ENCODE data around the gene CLEC16A.
"Not testable (repeated sequence)": the region's sequence is repeated elsewhere in the genome, so short reads cannot be mapped to it uniquely, and the experiment has no call there.

CLEC16A gene

GRCh38 chr16:11101695-11102522, 157.5 kb downstream of the CLEC16A start:
- DNase-seq (ENCODE audit: low spot score) = no peak

GRCh38 chr16:11102523-11102898, 158.1 kb downstream of the CLEC16A start:
- no peak for DNase-seq (ENCODE audit: low spot score)

GRCh38 chr16:11103301-11103700, 158.9 kb downstream of the CLEC16A start:
- not testable (repeated sequence) for DNase-seq (ENCODE audit: low spot score)

- no peak for DNase-seq (ENCODE audit: low spot score)
Measured at GRCh38 chr16:11104168-11105037, 160.0 kb downstream of the CLEC16A start.

- peak; percentile 74 for DNase-seq (ENCODE audit: low spot score)
Measured at GRCh38 chr16:11105038-11105903, 160.9 kb downstream of the CLEC16A start.

GRCh38 chr16:11106726-11107125, 162.4 kb downstream of the CLEC16A start:
- no peak for DNase-seq (ENCODE audit: low spot score)

GRCh38 chr16:11107780-11108465, 163.6 kb downstream of the CLEC16A start:
- DNase-seq (ENCODE audit: low spot score) = no peak

- DNase-seq (ENCODE audit: low spot score) = no peak
Measured at GRCh38 chr16:11108466-11108805, 164.1 kb downstream of the CLEC16A start.

- DNase-seq (ENCODE audit: low spot score) = no peak
Measured at GRCh38 chr16:11109566-11109965, 165.2 kb downstream of the CLEC16A start.

GRCh38 chr16:11111150-11111549, 166.8 kb downstream of the CLEC16A start:
- DNase-seq (ENCODE audit: low spot score) = no peak

- DNase-seq (ENCODE audit: low spot score) = no peak
Measured at GRCh38 chr16:11111856-11112634, 167.7 kb downstream of the CLEC16A start.

GRCh38 chr16:11112723-11113348, 168.5 kb downstream of the CLEC16A start:
- no peak for DNase-seq (ENCODE audit: low spot score)

- peak; percentile 34 for DNase-seq (ENCODE audit: low spot score)
Measured at GRCh38 chr16:11114366-11115164, 170.2 kb downstream of the CLEC16A start.

- no peak for DNase-seq (ENCODE audit: low spot score)
Measured at GRCh38 chr16:11117576-11118211, 173.3 kb downstream of the CLEC16A start.

- DNase-seq (ENCODE audit: low spot score) = no peak
Measured at GRCh38 chr16:11118479-11118878, 174.1 kb downstream of the CLEC16A start.

- DNase-seq (ENCODE audit: low spot score) = no peak
Measured at GRCh38 chr16:11121083-11121608, 176.8 kb downstream of the CLEC16A start.

- no peak for DNase-seq (ENCODE audit: low spot score)
Measured at GRCh38 chr16:11121914-11122692, 177.7 kb downstream of the CLEC16A start.

GRCh38 chr16:11123666-11124065, 179.3 kb downstream of the CLEC16A start:
- no peak for DNase-seq (ENCODE audit: low spot score)

All from CD4-positive, alpha-beta T cell treated with Interleukin-2 at 100 ng/mL for 4 hours (primary cell).